A673 (cell line): Measurements from ENCODE around the gene FKBP4. TPM values are rescaled to one million over a fixed set of nuclear protein-coding genes. Genes with fewer than 3 reads are reported as not detected.
"Not testable (repeated sequence)": the region's sequence is repeated elsewhere in the genome, so short reads cannot be mapped to it uniquely, and the experiment has no call there.

Experiments
- BruUV-seq: library from RNA; stranded (reverse); fragments of 400-500 nt; replicated peaks from 2 replicates; lab custom pipeline; 2021; lab: Mats Ljungman, UMichigan
- CTCF ChIA-PET: fragments of 300-600 bp; sonication (Branson Sonifier 250); formaldehyde crosslinking; loops from one replicate; lab custom pipeline; 2022; ENCODE audit warnings: antibody characterized with exemption; lab: Charles Lee
- POLR2A ChIA-PET: fragments of 300-600 bp; sonication (Branson Sonifier 250); formaldehyde crosslinking; loops from one replicate; lab custom pipeline; 2022; ENCODE audit warnings: antibody characterized with exemption; ENCODE audit not compliant: low non-redundant PET; lab: Charles Lee
- DNase-seq: peaks from one replicate; pipeline ENCODE4 v3.0.0-alpha.2; 2015; ENCODE audit warnings: low spot score
- H3K27ac ChIP-seq: fragments of 200-600 bp; sonication (generic); 2 replicates; pipeline ENCODE4 v1.5.1; 2016; ENCODE audit warnings: mixed run types, low read depth, mild to moderate bottlenecking, mixed read lengths, antibody characterized with exemption, low read length; ENCODE audit not compliant: poor library complexity, severe bottlenecking
- H3K27me3 ChIP-seq: fragments of 200-600 bp; sonication (generic); replicated peaks from 2 replicates; pipeline ENCODE4 v1.6.1; 2017; ENCODE audit warnings: mixed run types, low read depth, mild to moderate bottlenecking, mixed read lengths, antibody characterized with exemption, low read length; ENCODE audit not compliant: insufficient read depth, poor library complexity
- H3K36me3 ChIP-seq: fragments of 200-600 bp; sonication (generic); 2 replicates; pipeline ENCODE4 v1.6.1; 2016; ENCODE audit warnings: mixed run types, mild to moderate bottlenecking, mixed read lengths, antibody characterized with exemption, low read length; ENCODE audit not compliant: insufficient read depth, poor library complexity, severe bottlenecking
- H3K4me1 ChIP-seq: fragments of 200-600 bp; sonication (generic); 2 replicates; pipeline ENCODE4 v1.6.1; 2017; ENCODE audit warnings: mixed run types, mild to moderate bottlenecking, mixed read lengths, antibody characterized with exemption, low read length; ENCODE audit not compliant: insufficient read depth, poor library complexity, severe bottlenecking
- H3K4me3 ChIP-seq: fragments of 200-600 bp; sonication (generic); 2 replicates; pipeline ENCODE4 v1.5.1; 2016; ENCODE audit warnings: low read depth, mixed run types, mild to moderate bottlenecking, mixed read lengths, low read length; ENCODE audit not compliant: poor library complexity, severe bottlenecking
- H3K9me3 ChIP-seq: fragments of 200-600 bp; sonication (generic); 2 replicates; pipeline ENCODE4 v1.6.1; 2016; ENCODE audit warnings: mixed run types, low read depth, mild to moderate bottlenecking, mixed read lengths, antibody characterized with exemption, low read length; ENCODE audit not compliant: poor library complexity, severe bottlenecking
- CTCF ChIP-seq: fragments of 300-800, 200-600 bp; sonication (generic); conservative IDR thresholded peaks from 2 replicates; pipeline ENCODE4 v1.5.1; 2017; ENCODE audit warnings: low read depth, mild to moderate bottlenecking, antibody characterized with exemption, low read length, moderate library complexity, mixed read lengths
- EZH2 ChIP-seq: fragments of 200-600 bp; sonication (generic); IDR thresholded peaks from 2 replicates; pipeline ENCODE4 v1.6.1; 2017; ENCODE audit warnings: borderline replicate concordance, low read depth, mild to moderate bottlenecking, mixed read lengths, antibody characterized with exemption, low read length; ENCODE audit not compliant: poor library complexity, severe bottlenecking
- intact Hi-C: fragments of 100-400 bp; cut with micrococcal nuclease; formaldehyde crosslinking; loops from one replicate; pipeline ENCODE4 v1.10.0; 2022; ENCODE audit not compliant: unreplicated experiment
- total RNA-seq: library from RNA; stranded (reverse); gene quantifications from 2 replicates; pipeline ENCODE4 v1.2.3, GENCODE V29; 2021

Gene FKBP4
- total RNA-seq, 1 experiment from 2014 or later = 196 TPM

DNA sequence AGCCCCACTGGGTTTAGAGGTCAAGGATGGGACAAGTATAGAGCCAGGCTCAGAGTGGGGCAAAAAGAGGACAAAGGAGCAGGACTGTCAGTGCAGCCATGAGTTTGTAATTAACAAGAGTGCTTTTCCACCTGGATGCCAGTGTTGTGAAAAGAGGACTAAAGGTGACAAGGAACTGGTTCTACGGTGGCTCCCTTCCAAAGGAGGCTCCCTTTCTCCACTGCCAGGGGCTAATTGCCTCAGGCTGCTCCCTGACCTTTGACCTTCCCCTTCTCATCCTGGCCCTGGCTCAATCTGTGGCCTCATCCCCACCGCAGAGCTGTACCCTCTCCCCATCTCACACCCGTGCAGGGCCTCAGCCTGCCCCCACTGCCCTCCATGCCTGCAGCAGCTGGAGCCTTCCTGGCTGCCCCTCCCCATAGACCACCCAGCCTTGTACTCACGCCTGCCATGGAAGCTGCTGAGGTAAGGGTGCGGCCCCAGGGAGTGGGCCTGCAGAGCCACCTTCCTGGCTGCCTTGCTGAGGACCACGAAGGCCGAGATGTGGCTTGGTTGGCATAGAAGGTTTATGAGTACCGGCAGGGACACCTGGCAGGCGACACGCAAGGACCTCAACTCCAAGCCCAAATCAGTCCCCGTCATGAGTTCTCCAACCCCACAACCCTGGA, 24.8 kb upstream of the FKBP4 start:
- Histone ChIP-seq H3K9me3 (no peaks in the 10 kb centered on the region), H3K27me3 (peaks cover under 1% of the 10 kb centered on the region), H3K4me1 (no peaks in the 10 kb centered on the region), H3K36me3 (no peaks in the 10 kb centered on the region), H3K27ac (no peak overlapping the region), H3K4me3 (no peak overlapping the region)
- no peak for DNase-seq
- intact Hi-C loops = no loop called here
- no TSS peak for BruUV-seq
- TF ChIP-seq CTCF (no peak), EZH2 (no peak)
- CTCF ChIA-PET = interaction anchor here (0.6 kb wide), 1 partner anchor 979 kb away, joined by 5 read pairs; no protein-coding TSS in a partner anchor
- POLR2A ChIA-PET = no interaction called here

DNA sequence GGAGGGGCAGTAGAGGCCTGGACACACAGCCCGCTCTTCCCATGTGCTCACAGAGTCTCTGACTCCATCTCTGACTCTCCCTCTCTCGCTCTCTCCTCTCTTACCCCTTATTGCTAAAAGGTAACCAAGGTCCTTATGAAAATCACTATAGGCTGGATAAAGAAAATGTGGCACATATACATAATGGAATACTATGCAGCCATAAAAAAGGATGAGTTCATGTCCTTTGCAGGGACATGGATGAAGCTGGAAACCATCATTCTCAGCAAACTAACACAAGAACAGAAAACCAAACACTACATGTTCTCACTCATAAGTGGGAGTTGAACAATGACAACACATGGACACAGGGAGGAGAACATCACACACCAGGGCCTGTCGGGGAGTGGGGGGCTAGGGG, 24.2 kb upstream of the FKBP4 start:
- H3K36me3 ChIP-seq, intact Hi-C loops, DNase-seq, H3K4me1 ChIP-seq, POLR2A ChIA-PET, H3K9me3 ChIP-seq, BruUV-seq, CTCF ChIA-PET, H3K4me3 ChIP-seq, H3K27me3 ChIP-seq, H3K27ac ChIP-seq: not testable (repeated sequence)

DNA sequence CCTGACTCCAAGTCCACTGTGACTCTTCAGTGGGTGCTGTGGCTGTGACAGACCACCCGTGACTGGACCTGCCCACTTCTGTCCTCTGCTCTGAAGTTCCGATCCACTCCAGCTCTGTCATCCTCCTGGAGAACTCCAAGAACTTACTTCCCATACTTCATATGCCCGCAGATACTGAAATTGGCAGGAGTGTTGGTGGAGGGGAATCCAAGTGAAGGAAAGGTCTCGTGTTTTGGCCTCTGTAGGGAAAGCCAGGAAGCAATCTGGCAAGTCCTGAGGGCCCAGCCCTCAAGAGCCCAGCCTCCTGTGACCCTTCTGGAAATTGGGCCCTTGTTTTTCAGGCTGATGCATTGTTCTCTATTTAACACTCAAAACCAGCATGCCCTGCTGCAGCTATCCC, 22.4 kb upstream of the FKBP4 start:
- intact Hi-C loops = no loop called here
- no peaks in the 10 kb centered on the region for H3K36me3 ChIP-seq
- ChIA-PET CTCF (no interaction called here), POLR2A (no interaction called here)
- no TSS peak for BruUV-seq
- DNase-seq = no peak
- no peaks in the 10 kb centered on the region for H3K4me1 ChIP-seq
- H3K27ac ChIP-seq = no peak overlapping the region
- no peaks in the 10 kb centered on the region for H3K9me3 ChIP-seq
- H3K4me3 ChIP-seq = no peak overlapping the region
- no peaks in the 10 kb centered on the region for H3K27me3 ChIP-seq
- TF ChIP-seq EZH2 = no peak
- no peak for TF ChIP-seq CTCF
